ENCODE measurements around the gene RNF167.

The RNF167 gene

GRCh38 chr17:4978726-4979125 lies 38.7 kb downstream of the RNF167 start:
- DNase-seq (ENCODE audit: low read depth), result no peak

- no peak for DNase-seq (ENCODE audit: low read depth)
These were observed 40.7 kb downstream of the RNF167 start for GRCh38 chr17:4980644-4981216.

GRCh38 chr17:4982305-4982704 lies 42.2 kb downstream of the RNF167 start:
- DNase-seq (ENCODE audit: low read depth), result no peak

- no peak for DNase-seq (ENCODE audit: low read depth)
These were observed 46.3 kb downstream of the RNF167 start for GRCh38 chr17:4986403-4986802.

GRCh38 chr17:4986951-4987766 lies 47.1 kb downstream of the RNF167 start, which contains the start of gene CAMTA2:
Gene CAMTA2, minus strand, starts transcription at chr17:4987675. Its CDS starts 1,453 bp downstream, at chr17:4986222.
- peak; percentile 82 for DNase-seq (ENCODE audit: low read depth)

- no peak for DNase-seq (ENCODE audit: low read depth)
These were observed 47.9 kb downstream of the RNF167 start for GRCh38 chr17:4987767-4988567.

GRCh38 chr17:4994081-4994595 lies 54.1 kb downstream of the RNF167 start:
- no peak for DNase-seq (ENCODE audit: low read depth)

Data from activated T-helper 9 cell treated with anti-CD3 and anti-CD28 coated beads, Interleukin-2, amount 50 U/mL, for 16 hours (primary cell).